Upper lobe of right lung (tissue), 1 donor: ENCODE measurements around the gene GRAMD1C. TPM values are rescaled to one million over a fixed set of nuclear protein-coding genes. Genes with fewer than 3 reads are reported as not detected.

Experiments used
- ATAC-seq: fragments of 200-7000 bp; cut with Tn5 transposase; one replicate; pipeline ENCODE4 v1.9.1; 2020; ENCODE audit warnings: mild to moderate bottlenecking, moderate library complexity
- DNase-seq: peaks from one replicate; pipeline ENCODE4 v3.0.0-alpha.2; 2020
- H3K27ac ChIP-seq: fragments of 200-600 bp; one replicate; pipeline ENCODE4 v1.8.0; 2022
- H3K27me3 ChIP-seq: fragments of 200-600 bp; one replicate; pipeline ENCODE4 v1.8.0; 2022; ENCODE audit warnings: mild to moderate bottlenecking
- H3K36me3 ChIP-seq: fragments of 200-600 bp; one replicate; pipeline ENCODE4 v1.8.0; 2022
- H3K4me1 ChIP-seq: fragments of 200-600 bp; one replicate; pipeline ENCODE4 v1.8.0; 2022
- H3K4me3 ChIP-seq: fragments of 200-600 bp; one replicate; pipeline ENCODE4 v1.8.0; 2022; ENCODE audit warnings: mild to moderate bottlenecking
- H3K9me3 ChIP-seq: fragments of 200-600 bp; one replicate; pipeline ENCODE4 v1.8.0; 2022
- CTCF ChIP-seq: fragments of 200-600 bp; IDR thresholded peaks from one replicate; pipeline ENCODE4 v1.8.0; 2022; ENCODE audit warnings: antibody characterized with exemption
- intact Hi-C: fragments of 100-400 bp; cut with DNase I; formaldehyde crosslinking; loops from one replicate; pipeline ENCODE4 v1.11.0; 2022
- total RNA-seq: library from RNA; stranded (reverse); fragmentation: NEBNext Ultra II Directional; extraction: Animal tissue kit (Norgen Biotek cat#: 25700); gene quantifications from one replicate; pipeline ENCODE4 v1.2.1, GENCODE V29; 2021
- donor health status: DM: no; HTN: yes; CAD: no; lungs with severe emphysema.

GRAMD1C gene
- total RNA-seq, 1 donor from 2014 or later, result 6.4 TPM

- Histone ChIP-seq H3K4me1 (no peaks in the 10 kb centered on the region), H3K27me3 (no peaks in the 10 kb centered on the region), H3K9me3 (no peaks in the 10 kb centered on the region), H3K36me3 (peaks cover 98% of the 10 kb centered on the region), H3K27ac (no peak overlapping the region), H3K4me3 (no peak overlapping the region)
- intact Hi-C loops, result no loop called here
- DNase-seq, result no peak
- no peak for ATAC-seq
- TF ChIP-seq CTCF, result no peak
Measured at GRCh38 chr3:113804661-113805060, 33.9 kb upstream of the GRAMD1C start.

DNA sequence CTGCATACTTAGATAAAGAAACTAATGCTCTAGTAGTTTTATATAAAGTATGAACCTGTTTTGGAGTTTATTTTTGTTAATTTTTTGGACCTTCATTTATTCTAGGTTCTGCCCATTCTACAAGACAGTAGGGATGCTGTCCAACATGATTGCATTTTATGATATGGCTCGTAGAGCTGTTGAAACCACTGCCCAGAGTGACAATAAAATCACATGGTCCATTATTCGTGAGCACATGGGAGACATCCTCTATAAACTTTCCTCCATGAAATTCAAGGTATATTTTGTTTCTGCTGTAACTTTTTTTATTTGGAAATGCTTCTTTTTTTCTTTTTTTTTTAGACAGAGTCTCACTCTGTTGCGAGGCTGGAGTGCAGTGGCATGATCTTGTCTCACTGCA lies 33.3 kb upstream of the GRAMD1C start:
- Histone ChIP-seq H3K4me1 (no peaks in the 10 kb centered on the region), H3K36me3 (peaks cover 98% of the 10 kb centered on the region), H3K27ac (no peak overlapping the region), H3K4me3 (no peak overlapping the region), H3K27me3 (no peaks in the 10 kb centered on the region), H3K9me3 (no peaks in the 10 kb centered on the region)
- DNase-seq (no peak), ATAC-seq (no peak)
- intact Hi-C loops, result no loop called here
- no peak for TF ChIP-seq CTCF

DNA sequence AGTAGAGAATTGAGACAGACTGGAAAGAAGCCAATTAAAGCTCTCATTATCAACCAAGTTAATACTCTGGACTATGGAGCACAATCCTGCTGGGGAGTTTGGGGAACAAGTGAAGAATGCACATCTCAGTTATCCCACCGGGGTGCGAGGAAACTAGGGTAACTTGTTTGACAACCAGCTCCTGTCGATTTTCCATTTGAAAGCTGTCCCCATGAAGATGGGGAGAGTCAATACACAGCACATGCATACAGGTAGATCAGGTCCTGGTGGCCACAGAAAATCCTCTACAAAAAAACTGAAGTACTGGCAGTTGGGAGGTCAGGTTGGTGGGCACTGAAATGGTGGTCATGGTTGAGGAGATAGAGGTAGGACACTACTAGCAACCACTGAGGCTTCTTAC lies 25.7 kb upstream of the GRAMD1C start:
- H3K4me3 ChIP-seq, result no peak overlapping the region
- no peak for TF ChIP-seq CTCF
- no peak for ATAC-seq
- H3K4me1 ChIP-seq, result no peaks in the 10 kb centered on the region
- no peaks in the 10 kb centered on the region for H3K27me3 ChIP-seq
- peaks cover 35% of the 10 kb centered on the region for H3K36me3 ChIP-seq
- intact Hi-C loops, result no loop called here
- H3K9me3 ChIP-seq, result no peaks in the 10 kb centered on the region
- H3K27ac ChIP-seq, result no peak overlapping the region
- no peak for DNase-seq

- DNase-seq (no peak), ATAC-seq (no peak)
- Histone ChIP-seq H3K27me3 (no peaks in the 10 kb centered on the region), H3K27ac (no peak overlapping the region), H3K4me3 (no peak overlapping the region), H3K9me3 (no peaks in the 10 kb centered on the region), H3K36me3 (no peaks in the 10 kb centered on the region), H3K4me1 (no peaks in the 10 kb centered on the region)
- intact Hi-C loops, result no loop called here
- TF ChIP-seq CTCF, result no peak
Measured at GRCh38 chr3:113819866-113820265, 18.7 kb upstream of the GRAMD1C start.

GRCh38 chr3:113825090-113825489 lies 13.5 kb upstream of the GRAMD1C start:
- H3K36me3 ChIP-seq, result no peaks in the 10 kb centered on the region
- no peak for DNase-seq
- no peaks in the 10 kb centered on the region for H3K9me3 ChIP-seq
- ATAC-seq, result no peak
- TF ChIP-seq CTCF, result peak; percentile 12
- no peak overlapping the region for H3K4me3 ChIP-seq
- no peak overlapping the region for H3K27ac ChIP-seq
- no peaks in the 10 kb centered on the region for H3K27me3 ChIP-seq
- intact Hi-C loops, result no loop called here
- H3K4me1 ChIP-seq, result no peaks in the 10 kb centered on the region

DNA sequence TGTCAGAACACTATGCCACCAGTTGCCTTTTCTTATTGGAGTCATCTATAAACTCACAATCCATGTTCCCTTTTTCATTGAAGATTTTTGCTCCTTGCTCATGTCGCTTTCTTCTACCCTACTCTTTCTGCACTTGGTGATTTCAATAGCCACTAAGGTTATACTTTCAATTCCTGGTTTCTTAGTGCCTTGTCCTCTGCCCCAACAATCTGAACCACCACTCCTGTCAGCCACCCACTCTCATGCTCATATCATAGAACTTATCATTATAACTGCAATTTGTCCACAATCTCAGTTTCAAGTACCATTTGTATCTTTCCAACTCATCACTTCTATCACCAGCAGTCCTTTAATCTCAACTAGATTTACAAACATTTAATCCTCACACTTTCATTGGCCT lies 10.0 kb upstream of the GRAMD1C start:
- H3K9me3 ChIP-seq, result no peaks in the 10 kb centered on the region
- no peaks in the 10 kb centered on the region for H3K36me3 ChIP-seq
- no peak overlapping the region for H3K4me3 ChIP-seq
- no peak for DNase-seq
- peak; percentile 49 for ATAC-seq
- H3K27ac ChIP-seq, result no peak overlapping the region
- no peaks in the 10 kb centered on the region for H3K4me1 ChIP-seq
- no peaks in the 10 kb centered on the region for H3K27me3 ChIP-seq
- no peak for TF ChIP-seq CTCF
- intact Hi-C loops, result no loop called here
